Mammary epithelial cell (primary cell): ENCODE data around the gene PTPRT.

ENCODE experiments used
- EZH2 ChIP-seq: IDR thresholded peaks from 2 replicates; pipeline ENCODE4 v1.6.1; 2012; ENCODE audit warnings: low read length, inconsistent platforms, borderline replicate concordance
- TF ChIP-seq, protein P1 (sequence below), 2 donors: IDR thresholded peaks in 1 of 2; conservative IDR thresholded peaks in 1 of 2; 2 replicates each; pipeline ENCODE4 v1.5.1; 2011 to 2012; ENCODE audit warnings: inconsistent platforms in 2 of 2, low read length in 2 of 2, mild to moderate bottlenecking in 2 of 2, control low read depth in 1 of 2, low read depth in 1 of 2; ENCODE audit not compliant: insufficient read depth in 1 of 2; ENCODE audit errors: extremely low read depth in 1 of 2

DNA sequence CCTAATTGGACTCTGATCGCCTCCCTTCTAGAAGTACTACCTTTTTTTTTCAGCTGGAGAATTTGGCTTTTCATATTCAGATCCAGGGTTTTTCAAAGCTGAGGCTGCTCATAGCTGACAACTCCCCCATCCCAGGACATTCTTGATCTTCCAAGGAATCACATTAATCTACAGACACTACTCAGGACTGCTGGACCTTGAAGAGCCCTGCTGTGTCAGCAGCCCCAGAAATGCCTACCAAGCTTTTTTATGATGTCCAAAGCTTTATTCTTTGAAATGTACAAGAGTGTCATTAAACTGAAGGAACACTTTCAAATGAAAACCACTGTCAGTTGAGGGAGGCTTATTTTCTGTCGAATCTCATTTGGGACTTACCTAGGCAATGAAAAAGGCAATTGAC is 704.1 kb downstream of the PTPRT start:
- no peak for TF ChIP-seq EZH2
- TF ChIP-seq, protein P1, sequence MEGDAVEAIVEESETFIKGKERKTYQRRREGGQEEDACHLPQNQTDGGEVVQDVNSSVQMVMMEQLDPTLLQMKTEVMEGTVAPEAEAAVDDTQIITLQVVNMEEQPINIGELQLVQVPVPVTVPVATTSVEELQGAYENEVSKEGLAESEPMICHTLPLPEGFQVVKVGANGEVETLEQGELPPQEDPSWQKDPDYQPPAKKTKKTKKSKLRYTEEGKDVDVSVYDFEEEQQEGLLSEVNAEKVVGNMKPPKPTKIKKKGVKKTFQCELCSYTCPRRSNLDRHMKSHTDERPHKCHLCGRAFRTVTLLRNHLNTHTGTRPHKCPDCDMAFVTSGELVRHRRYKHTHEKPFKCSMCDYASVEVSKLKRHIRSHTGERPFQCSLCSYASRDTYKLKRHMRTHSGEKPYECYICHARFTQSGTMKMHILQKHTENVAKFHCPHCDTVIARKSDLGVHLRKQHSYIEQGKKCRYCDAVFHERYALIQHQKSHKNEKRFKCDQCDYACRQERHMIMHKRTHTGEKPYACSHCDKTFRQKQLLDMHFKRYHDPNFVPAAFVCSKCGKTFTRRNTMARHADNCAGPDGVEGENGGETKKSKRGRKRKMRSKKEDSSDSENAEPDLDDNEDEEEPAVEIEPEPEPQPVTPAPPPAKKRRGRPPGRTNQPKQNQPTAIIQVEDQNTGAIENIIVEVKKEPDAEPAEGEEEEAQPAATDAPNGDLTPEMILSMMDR (conservative IDR thresholded peaks at IDR 0.05 in 1 of 2, IDR thresholded peaks at IDR 0.05 in 1 of 2; ENCODE audit: extremely low read depth in 1 of 2, insufficient read depth in 1 of 2, low read depth in 1 of 2, low read length in 2 of 2), result no peak
